Gastroesophageal sphincter (tissue), 4 donors: ENCODE measurements around the gene SYNM. TPM values are rescaled to one million over a fixed set of nuclear protein-coding genes. Genes with fewer than 3 reads are reported as not detected.
A peak's percentile ranks its signal among the peaks of the same experiment; 100 is the strongest.

ENCODE experiments used
- ATAC-seq: fragments of 150-250 bp; one replicate; pipeline ENCODE4 v1.9.1; 2016; ENCODE audit warnings: mild to moderate bottlenecking, moderate library complexity
- H3K27ac ChIP-seq, 4 donors: fragments of 200-600 bp; sonication (generic) in 3 of 4; 1 replicate in 3 of 4; 2 replicates in 1 of 4; pipeline ENCODE4 v1.5.1; 2016 to 2019
- H3K27me3 ChIP-seq: fragments of 200-600 bp; sonication (generic); one replicate; pipeline ENCODE4 v1.5.1; 2019
- H3K36me3 ChIP-seq, 2 donors: fragments of 200-600 bp; sonication (generic); one replicate each; pipeline ENCODE4 v1.5.1; 2019; ENCODE audit warnings: control low read depth in 1 of 2
- H3K4me1 ChIP-seq, 3 donors: fragments of 200-600 bp; sonication (generic); 1 replicate in 2 of 3; 2 replicates in 1 of 3; pipeline ENCODE4 v1.5.1; 2016 to 2019; ENCODE audit warnings: control low read depth in 2 of 3
- H3K4me3 ChIP-seq, 2 donors: fragments of 200-600 bp; sonication (generic); one replicate each; pipeline ENCODE4 v1.5.1; 2019; ENCODE audit warnings: mild to moderate bottlenecking in 1 of 2, moderate library complexity in 1 of 2
- H3K9me3 ChIP-seq, 3 donors: fragments of 200-600 bp; sonication (generic); one replicate each; pipeline ENCODE4 v1.5.1; 2017 to 2019; ENCODE audit warnings: control low read depth in 2 of 3
- CTCF ChIP-seq, 4 experiments: fragments of 200-600 bp in 2 of 4; fragments of 450-650 bp in 2 of 4; sonication (generic) in 1 of 4; IDR thresholded peaks; one replicate each; pipeline ENCODE4 v1.5.1; 2017 to 2019; ENCODE audit warnings: antibody characterized with exemption in 4 of 4, mild to moderate bottlenecking in 2 of 4, moderate library complexity in 2 of 4
- EP300 ChIP-seq: sonication (generic); formaldehyde crosslinking; IDR thresholded peaks from one replicate; pipeline ENCODE4 v1.6.1; 2017; ENCODE audit warnings: antibody characterized with exemption, mild to moderate bottlenecking
- POLR2A ChIP-seq, 2 donors: fragments of 450-650 bp; IDR thresholded peaks; one replicate each; pipeline ENCODE4 v1.6.1; 2017; ENCODE audit warnings: antibody characterized with exemption in 2 of 2, mild to moderate bottlenecking in 2 of 2, moderate library complexity in 1 of 2
- POLR2AphosphoS5 ChIP-seq: sonication (generic); formaldehyde crosslinking; IDR thresholded peaks from one replicate; pipeline ENCODE4 v1.6.1; 2017; ENCODE audit warnings: antibody characterized with exemption
- WGBS, 2 donors: methylation state at CpG; one replicate each; pipeline ENCODE4 v1.1.5; 2018; ENCODE audit warnings: low coverage in 1 of 2; 5-methylcytosine and 5-hydroxymethylcytosine counted together
- total RNA-seq, 4 donors: library from RNA; depleted of rRNA; stranded (reverse); fragments of >200 nt; gene quantifications; one replicate each; pipeline ENCODE4 v1.1.0, GENCODE V29; 2016

Gene SYNM
- total RNA-seq, 4 donors from 2014 or later = 1,155 to 2,820 (median 1,765) TPM

- no peak for ATAC-seq
- Histone ChIP-seq H3K36me3 (peaks cover 0 to 24% of the 10 kb centered on the region in 2 donors), H3K4me3 (no peak overlapping the region), H3K9me3 (no peaks in the 10 kb centered on the region), H3K27me3 (no peaks in the 10 kb centered on the region), H3K27ac (no peak overlapping the region), H3K4me1 (peaks cover 0 to 40% (median 5%) of the 10 kb centered on the region in 3 donors)
- WGBS, 2 donors = 75 to 81% methylated on average over 3 to 5 of the region's 6 CpGs
- TF ChIP-seq POLR2AphosphoS5 = no peak
- TF ChIP-seq EP300 = no peak
- TF ChIP-seq CTCF (IDR thresholded peaks at IDR 0.05) = no peak
- TF ChIP-seq POLR2A (IDR thresholded peaks at IDR 0.05) = no peak
Measured at GRCh38 chr15:99153026-99153535, 48.2 kb downstream of the SYNM start.

- no peaks in the 10 kb centered on the region for H3K9me3 ChIP-seq
- WGBS, 2 donors = 46 to 58% methylated on average over 2 of the region's 2 CpGs
- H3K4me1 ChIP-seq = peaks cover 0 to 32% (median 2%) of the 10 kb centered on the region in 3 donors
- no peak overlapping the region for H3K4me3 ChIP-seq
- no peaks in the 10 kb centered on the region for H3K27me3 ChIP-seq
- TF ChIP-seq POLR2A (IDR thresholded peaks at IDR 0.05) (no peak), POLR2AphosphoS5 (no peak), CTCF (IDR thresholded peaks at IDR 0.05) (no peak), EP300 (no peak)
- peaks cover 0 to 24% of the 10 kb centered on the region in 2 donors for H3K36me3 ChIP-seq
- no peak for ATAC-seq
- H3K27ac ChIP-seq = no peak overlapping the region
Measured at GRCh38 chr15:99154271-99154670, 49.4 kb downstream of the SYNM start.

- TF ChIP-seq EP300 (no peak), POLR2A (IDR thresholded peaks at IDR 0.05) (no peak), CTCF (IDR thresholded peaks at IDR 0.05) (no peak), POLR2AphosphoS5 (no peak)
- Histone ChIP-seq H3K27me3 (no peaks in the 10 kb centered on the region), H3K9me3 (no peaks in the 10 kb centered on the region), H3K4me1 (peaks cover 0 to 25% (median 0%) of the 10 kb centered on the region in 3 donors), H3K4me3 (no peak overlapping the region), H3K27ac (peak overlapping the region in 1 of 4 donors; percentile 60), H3K36me3 (peaks cover 0 to 29% of the 10 kb centered on the region in 2 donors)
- ATAC-seq = no peak
- 94 to 98% methylated on average over 3 to 6 of the region's 9 CpGs for WGBS, 2 donors
Measured at GRCh38 chr15:99155961-99156443, 51.1 kb downstream of the SYNM start.

- H3K4me3 ChIP-seq = no peak overlapping the region
- H3K36me3 ChIP-seq = peaks cover 0 to 34% of the 10 kb centered on the region in 2 donors
- WGBS, 2 donors = 0 to 36% methylated on average over 1 to 3 of the region's 3 CpGs
- no peak for TF ChIP-seq EP300
- H3K27ac ChIP-seq = peak overlapping the region in 3 of 4 donors; percentile 38 to 60 (median 41)
- no peaks in the 10 kb centered on the region for H3K27me3 ChIP-seq
- H3K4me1 ChIP-seq = peaks cover 0 to 25% (median 0%) of the 10 kb centered on the region in 3 donors
- no peaks in the 10 kb centered on the region for H3K9me3 ChIP-seq
- no peak for ATAC-seq
Measured at GRCh38 chr15:99157456-99157855, 52.6 kb downstream of the SYNM start.

- TF ChIP-seq CTCF (IDR thresholded peaks at IDR 0.05) (no peak), EP300 (no peak), POLR2AphosphoS5 (no peak), POLR2A (IDR thresholded peaks at IDR 0.05) (no peak)
- peaks cover 0 to 43% of the 10 kb centered on the region in 2 donors for H3K36me3 ChIP-seq
- 100% methylated on average over 3 to 4 of the region's 6 CpGs for WGBS, 2 donors
- H3K4me1 ChIP-seq = peaks cover 0 to 25% (median 0%) of the 10 kb centered on the region in 3 donors
- no peak for ATAC-seq
- peak overlapping the region in 2 of 4 donors; percentile 38 to 60 for H3K27ac ChIP-seq
- no peak overlapping the region for H3K4me3 ChIP-seq
- no peaks in the 10 kb centered on the region for H3K9me3 ChIP-seq
- H3K27me3 ChIP-seq = no peaks in the 10 kb centered on the region
Measured at GRCh38 chr15:99158626-99159412, 53.9 kb downstream of the SYNM start.
